Iris pigment epithelial cell (primary cell): ENCODE data around the gene ITGAE.
"Not testable (repeated sequence)": the region's sequence is repeated elsewhere in the genome, so short reads cannot be mapped to it uniquely, and the experiment has no call there.

ENCODE experiments used
- DNase-seq: peaks from one replicate; pipeline ENCODE4 v3.0.0-alpha.2; 2011; ENCODE audit warnings: low read depth

ITGAE gene

DNA sequence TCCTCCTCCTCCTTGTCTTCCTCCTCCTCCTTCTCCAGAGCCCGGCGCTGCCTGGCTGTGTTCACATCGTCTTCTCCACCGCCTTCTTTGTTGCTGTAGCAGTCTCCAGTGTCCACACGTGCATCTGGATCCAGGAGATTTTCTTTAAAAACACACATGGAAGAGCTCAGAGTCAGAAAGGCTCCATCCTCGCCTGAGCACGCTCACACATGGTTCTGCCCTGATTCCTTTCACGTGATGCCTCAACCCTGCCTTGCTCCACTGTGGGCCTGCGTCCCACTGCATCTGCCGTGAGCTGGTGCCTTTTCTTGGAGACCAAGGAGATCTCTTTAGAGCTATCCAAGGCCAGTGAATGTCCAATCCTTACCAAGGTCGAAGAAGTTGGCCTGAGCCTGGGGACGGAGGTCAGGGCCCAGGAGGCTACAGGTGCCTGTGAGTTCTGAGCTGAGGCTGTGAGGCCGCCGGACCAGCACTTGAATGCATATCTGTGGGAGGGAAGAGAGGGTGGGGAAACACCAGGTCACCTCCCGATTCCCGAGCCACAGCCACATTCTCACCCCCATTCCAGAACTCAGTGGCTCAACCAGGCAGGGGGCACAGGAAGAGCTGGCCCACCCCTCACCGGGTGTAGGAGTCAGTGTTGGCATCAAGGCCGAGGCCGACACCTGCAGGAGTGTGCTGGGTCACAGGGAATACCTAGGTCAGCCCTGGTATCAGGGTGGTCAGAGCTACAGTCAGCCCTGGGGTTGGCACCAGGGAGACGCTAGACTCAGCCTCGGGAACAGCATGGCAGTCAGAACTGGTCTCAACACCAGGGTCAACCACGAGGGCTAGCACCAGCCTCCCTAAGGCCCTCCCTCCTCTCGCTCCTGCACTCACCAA is 39.7 kb downstream of the ITGAE start:
- DNase-seq: no peak

DNA sequence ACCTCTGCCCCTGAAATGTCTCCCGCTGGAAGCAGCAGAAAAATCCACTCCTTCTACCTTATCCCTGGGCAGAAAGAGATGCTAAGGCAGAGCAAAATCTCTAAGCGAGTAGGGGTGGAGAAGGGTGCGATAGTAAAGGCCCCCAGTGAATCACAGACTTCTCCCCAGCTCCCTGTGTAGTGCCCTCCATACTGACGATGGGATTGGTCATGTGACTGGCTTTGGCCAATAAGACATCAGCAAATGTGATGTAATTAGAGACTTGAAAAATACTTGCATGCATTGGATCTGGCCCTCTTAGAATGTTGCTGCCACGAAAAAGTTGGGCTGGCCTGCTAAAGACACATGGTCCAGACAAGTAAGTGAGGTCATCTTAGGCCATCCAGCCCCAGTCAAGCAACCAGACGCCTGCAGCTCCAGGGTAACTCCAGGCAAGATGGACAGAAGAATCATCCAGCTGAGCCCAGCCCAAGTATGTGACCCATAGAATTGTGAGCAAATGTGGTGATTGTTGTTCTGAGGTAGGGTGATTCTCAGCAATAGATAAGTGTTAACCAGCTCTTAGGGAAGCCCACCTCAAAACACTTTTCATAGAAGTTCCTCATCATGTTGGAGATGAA is 41.3 kb downstream of the ITGAE start:
- no peak for DNase-seq

DNA sequence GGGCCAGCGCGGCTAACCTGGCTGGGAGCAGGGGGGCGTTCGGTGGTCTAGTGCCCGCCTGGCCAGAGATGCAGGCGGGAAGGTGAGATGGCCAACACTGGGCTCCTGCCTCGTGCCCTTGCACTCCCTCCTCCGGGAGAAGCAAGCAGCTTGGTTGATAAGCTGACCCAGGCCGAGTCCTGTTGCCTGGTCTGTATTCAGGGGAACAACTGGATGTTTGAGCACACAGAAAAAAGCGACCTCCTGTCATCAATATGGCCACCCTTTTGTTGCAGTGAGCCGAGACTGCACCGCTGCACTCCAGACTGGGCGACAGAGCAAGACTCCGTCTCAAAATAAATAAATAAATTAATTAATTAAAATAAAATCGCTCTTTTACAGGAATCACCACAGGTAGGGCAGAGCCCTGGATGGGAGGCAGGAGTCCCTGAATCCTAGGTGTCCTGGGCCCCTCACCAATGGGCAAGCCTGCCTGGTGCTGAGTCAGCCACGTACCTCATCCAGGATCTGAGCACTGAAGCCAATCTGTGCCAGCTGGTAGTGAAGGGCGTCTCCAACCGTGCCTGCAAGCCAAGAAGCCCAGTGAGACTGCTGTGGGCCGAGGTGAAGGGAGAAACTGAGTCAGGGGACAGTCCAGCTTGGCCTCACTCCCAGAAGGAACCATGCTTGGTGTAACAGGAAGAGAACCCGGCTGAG is 45.5 kb downstream of the ITGAE start:
- DNase-seq: no peak

DNA sequence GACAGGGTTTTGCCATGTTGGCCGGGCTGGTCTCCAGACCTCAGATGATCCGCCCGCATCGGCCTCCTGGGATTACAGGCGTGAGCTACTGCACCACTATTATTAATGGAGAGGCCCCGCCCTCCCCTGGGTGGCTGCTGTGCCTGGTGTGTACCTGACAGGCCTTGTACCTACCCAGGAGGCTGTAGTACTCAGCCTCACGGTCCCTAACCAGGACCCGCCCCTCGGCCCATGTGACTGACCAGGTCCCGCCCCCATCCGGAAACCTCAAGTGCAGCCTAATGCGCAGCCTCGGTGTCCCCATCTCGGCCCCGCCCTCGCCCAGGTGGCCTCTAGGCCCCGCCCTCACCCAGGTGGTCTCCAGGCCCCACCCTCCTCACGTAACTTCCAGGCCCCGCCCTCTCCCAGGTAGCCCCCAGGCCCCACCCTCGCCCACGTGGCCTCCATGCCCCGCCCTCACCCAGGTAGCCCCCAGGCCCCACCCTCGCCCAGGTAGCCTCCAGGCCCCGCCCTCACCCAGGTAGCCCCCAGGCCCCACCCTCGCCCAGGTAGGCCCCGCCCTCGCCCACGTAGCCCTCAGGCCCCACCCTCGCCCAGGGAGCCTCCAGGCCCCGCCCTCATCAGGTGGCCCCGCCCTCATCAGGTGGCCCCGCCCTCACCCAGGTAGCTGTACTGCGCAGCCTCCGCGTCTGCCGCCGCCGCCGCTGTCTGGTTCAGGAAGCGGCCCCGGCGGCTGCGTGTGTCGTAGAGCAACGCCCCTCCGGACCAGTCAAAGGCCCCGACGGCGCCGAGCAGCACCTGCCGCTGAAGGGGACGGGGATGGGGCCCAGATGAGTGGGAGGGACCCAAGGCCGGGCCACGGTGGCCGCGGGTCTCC is 46.3 kb downstream of the ITGAE start:
- no peak for DNase-seq

DNA sequence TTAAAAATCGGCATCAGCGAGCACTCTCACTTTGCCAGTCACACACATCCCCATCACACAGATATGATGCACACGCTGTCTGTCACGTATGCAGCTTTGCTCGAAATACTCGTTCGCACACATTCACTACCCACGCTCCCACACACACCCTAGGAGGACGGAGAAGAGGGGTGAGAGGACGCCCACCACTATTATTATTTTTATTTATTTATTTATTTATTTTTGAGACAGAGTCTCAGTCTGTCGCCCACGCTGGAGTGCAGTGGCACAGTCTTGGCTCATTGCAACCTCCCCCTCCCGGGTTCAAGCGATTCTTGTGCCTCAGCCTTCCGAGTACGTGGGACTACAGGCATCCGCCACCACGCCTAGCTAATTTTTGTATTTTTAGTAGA is 46.9 kb downstream of the ITGAE start:
- no peak for DNase-seq

DNA sequence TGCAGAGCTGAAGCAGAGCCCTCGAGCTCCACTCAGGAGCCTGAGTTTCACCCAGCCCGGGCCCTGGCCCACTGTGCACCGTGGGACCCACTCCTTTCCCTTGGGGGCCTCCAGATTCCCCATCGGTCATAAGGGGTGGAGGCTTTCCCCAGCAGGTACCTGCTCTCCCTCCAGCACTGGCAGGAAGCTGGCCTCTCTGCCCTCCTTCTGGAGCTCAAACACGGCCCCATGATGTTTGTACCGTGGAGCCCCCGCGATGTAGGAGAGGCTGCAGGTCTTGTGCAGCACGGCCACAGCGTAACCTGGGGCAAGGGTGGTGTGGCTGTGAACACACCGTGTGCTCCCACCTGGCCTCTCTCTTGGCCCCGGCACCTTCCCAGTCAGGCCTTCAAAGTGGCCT is 47.4 kb downstream of the ITGAE start:
- no peak for DNase-seq

DNA sequence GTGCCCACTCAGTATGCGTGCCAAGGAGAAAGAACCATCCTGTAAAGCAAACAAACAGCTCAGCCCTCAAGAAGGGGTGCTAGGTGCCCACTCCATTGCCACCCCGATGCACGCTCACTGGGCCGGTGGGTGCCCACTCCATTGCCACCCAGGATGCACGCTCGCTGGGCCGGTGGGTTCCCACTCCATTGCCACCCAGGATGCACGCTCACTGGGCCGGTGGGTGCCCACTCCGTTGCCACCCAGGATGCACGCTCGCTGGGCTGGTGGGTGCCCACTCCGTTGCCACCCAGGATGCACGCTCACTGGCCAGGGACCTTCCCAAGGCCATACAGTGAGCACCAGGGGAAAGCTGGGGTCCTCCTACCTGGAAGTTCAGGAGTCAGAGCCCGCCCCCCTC is 49.2 kb downstream of the ITGAE start:
- DNase-seq: no peak

DNA sequence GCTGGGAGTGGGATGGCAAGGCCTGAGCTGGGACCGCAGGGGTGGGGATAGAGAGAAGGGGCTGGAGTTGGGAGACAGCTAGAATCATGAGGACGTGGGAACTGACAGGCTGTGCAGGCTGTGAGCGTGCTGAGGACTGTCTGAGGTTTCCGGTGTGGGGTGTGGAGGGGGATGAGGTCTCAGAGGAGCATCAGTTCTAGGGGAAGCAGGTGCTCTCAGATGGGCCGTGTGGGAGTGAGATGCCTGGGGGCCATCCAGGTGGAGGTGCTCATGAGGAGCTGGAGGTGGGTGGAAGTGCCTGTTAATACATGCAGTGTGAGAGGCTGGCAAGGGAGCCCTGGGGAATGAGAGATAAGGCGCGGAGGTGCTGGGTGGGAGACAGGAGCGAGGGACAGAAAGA is 50.1 kb downstream of the ITGAE start:
- no peak for DNase-seq

DNA sequence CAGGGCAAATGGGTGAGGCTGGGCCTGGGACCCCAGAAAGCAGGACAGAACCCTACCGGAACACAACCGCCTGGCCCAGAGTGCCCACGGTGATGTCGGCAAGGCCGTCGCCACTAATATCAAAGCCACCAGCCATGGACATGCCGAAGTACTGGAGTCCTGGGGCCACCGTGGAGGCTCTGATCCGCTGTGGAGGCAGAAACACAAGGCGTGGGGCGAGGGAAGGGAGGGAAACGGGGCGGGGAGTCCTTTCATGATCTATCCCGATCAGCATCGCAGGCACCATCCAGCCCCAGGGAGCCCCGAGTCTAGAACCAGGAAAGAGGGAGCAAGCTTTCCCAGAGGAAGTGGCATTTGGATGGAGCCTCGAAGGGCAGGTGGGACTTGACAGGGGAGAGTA is 50.7 kb downstream of the ITGAE start:
- DNase-seq: no peak

DNA sequence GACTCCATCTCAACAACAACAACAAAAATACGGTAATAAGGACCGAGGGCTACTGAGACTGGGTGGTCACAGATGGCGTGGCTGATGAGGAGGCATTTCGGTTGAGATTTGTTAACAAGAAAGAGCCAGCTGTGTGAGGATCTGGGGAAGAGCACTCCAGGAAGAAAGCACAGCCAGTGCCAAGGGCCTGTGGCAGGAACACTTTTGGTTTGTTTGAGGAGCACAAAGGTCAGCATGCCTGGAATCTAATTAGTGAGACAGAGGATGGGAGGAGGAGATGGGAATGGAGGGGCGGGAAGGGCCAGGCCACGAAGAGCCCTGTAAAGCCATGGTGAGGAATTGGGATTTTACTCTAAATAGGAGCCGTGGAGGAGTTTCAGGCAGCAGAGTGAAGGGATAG is 52.4 kb downstream of the ITGAE start:
- DNase-seq: no peak

DNA sequence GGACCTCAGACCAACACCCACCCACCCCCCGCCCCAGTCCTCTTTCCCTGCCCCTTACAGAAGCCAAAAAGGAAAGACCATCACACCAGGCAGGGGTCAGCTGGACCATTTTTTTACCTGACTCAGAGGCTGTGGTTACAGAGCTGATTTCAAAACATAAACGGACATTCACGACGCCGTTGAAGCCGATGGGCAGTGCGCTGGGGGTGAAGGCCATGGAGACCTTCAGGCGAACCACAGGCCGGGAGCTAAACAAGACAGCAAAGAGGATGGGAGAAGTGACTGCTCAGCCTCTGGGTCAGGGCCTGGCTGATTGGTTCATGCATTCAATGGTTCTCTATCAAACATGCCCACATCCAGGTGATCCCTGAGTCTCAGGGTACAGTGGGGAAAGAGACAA is 53.2 kb downstream of the ITGAE start:
- DNase-seq: no peak

DNA sequence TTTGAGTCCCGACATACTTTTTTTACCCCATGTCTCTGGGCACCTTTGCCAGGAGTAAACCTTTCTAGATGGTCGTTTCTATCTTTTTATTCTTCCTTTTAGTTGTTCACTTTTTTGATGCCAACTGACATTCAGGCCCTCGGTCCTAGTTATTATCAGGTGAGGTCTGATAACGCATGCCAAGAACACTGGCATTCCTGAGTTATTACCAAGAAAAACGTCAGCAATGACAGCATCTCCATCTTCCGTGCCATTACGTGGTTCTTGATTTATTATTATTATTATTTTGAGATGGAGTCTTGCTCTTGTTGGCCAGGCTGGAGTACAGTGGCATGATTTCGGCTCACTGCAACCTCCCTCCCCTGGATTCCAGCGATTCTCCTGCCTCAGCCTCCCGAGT is 55.9 kb downstream of the ITGAE start:
- DNase-seq: no peak

DNA sequence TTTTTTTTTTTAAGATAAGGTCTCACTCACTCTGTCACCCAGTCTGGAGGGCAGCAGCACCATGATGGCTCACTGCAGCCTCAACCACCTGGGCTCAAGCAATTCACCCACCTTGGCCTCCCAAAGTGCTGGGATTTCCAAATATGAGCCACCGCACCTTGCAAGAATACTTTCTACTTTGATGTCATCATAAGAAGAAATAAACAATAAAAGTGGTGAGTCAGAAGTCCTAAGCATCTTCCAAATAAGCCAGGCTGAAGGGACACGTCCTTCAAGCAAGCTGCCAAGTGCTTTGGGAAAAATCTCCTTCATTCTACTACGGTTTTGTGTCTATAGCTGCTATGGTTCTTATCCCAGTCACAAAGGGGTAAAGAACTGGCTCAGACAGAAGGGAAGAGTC is 57.0 kb downstream of the ITGAE start:
- peak; percentile 61 for DNase-seq

DNA sequence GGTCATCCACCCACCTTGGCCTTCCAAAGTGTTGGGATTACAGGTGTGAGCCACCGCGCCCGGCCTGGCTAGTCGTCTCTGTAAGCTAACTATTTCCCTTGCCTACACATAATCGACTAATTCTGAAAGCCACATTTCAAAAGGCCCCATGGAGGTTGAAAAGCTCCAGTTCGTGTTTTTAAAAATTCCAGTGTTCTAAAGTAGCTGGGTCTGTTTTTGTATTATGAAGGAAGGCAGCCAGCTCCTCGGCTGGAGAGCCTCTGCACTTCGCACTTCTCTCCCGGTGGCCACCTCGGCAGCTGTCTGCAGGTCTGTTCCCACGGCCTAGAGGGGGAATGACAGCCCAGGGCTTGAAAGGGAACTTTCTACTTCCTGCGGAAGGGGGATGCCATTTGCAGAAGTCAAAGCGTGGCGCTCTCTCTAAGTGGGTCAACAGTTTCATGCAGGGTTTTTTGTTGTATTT is 60.3 kb downstream of the ITGAE start:
- no peak for DNase-seq

DNA sequence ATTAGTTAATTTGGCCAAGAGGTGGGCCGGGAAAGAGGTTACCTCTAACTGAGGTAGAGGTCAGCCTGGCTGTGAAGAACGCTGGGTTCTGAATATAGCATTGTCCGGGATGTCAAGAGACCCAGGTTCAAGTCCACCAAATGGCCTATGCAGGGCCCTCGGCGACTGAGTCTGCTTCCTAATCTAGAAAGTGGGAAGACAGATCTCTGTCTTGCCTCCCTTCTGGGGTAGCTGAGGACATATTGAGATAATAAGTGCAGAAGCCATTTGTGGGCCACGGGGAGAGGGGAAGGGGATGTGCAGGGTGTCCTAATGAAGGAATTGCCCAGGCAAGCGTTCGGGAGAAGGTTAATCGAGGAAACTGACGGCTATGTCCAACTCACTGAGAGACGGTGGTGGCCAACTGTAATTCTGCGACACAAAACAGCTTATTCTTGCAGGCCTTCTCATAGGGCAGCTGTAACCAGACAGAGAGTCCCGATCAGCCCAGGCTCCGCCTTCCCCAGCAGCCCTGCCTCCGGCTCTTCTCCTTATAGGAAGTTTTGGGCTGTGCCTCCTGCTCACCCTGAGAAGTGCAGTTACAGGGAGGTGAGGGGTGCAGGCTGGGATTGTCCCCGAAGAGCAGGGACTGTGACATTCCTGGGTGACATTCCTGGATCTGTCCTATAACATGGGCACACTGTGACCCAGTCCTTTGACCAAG is 61.4 kb downstream of the ITGAE start:
- DNase-seq: no peak

DNA sequence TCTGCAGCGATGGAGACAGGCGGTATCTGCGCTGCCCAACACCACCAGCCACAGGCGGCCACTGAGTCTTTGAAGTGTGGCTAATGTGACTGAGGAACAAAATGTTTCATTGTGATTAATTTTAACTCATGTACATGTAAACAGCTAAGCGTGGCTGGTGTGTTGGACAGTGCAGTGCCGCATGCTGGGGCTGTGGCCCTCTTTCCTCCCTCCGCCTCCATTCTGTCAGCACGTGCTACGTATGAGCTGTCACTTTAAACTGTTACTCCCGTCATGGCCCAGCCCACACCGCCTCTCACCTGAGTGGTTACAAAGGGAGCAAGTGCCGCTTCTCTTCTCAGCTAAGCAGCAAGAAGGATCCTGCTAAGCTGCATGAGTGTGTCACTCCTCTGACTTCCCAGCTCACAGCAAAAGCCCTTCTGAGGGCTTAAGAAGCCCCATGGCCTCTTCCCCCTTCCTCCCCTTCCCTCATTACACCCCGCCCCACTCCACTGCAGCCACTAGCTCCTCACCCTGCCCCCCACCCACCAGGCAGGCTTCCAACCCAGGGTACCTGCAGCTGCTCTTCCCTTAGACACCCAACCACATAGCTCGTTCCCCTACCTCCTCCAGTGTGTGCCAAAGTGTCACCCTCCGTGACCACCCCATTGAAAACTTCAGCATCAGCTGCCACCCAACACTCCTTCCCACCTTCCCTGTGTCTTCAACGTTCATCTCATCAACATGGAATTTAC is 62.3 kb downstream of the ITGAE start:
- DNase-seq: no peak

DNA sequence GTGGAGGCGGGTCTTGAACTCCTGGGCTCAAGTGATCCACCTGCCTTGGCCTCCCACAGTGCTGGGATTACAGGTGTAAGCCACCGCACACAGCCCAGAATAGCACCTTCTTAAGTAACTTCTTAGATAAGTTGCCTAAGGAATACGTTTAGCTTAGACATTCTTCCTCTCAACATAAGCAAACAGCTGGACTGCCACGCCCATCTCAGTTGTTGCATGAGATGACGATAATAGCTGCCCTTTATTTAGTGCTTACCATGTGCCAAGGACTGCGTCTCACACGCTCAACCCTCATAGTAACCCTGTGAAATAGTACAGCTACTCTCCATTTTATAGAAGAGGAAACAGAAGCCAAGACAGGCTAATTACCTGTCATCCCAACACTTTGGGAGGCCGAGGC is 65.5 kb downstream of the ITGAE start:
- DNase-seq: no peak

DNA sequence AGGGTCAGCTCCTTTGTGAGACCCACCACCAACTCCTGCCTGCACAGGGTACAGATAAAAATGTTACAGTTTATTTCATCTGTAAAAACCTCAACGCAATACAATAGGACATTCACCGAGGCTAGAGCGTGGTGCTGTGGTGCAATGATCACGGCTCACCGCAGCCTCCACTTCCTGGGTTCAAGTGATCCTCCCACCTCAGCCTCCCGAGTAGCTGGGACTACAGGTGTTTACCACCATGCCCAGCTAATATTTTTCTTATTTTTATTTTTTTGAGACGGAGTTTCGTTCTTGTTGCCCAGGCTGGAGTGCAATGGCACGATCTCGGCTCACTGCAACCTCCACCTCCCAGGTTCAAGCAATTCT is 66.1 kb downstream of the ITGAE start:
- DNase-seq: not testable (repeated sequence)

DNA sequence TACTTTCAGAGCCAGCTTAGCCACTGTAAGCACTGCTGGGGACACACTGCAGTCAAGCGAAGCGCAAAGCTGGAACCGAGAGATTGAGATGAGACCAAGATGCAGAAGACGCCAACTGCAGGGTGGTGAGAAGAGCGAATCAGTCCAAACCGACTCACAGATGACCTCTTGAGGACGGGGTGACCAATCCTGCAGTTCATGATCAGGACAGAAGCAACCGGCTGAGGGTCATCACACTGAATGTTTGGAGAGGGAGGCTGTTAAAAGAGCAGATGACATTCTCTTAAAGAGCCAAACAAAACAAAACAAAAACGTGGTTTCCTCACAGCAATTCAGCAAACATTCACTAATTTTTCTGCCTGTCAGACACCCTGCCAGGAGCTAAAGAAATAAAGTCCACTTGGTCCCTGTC is 68.8 kb downstream of the ITGAE start:
- peak; percentile 25 for DNase-seq

DNA sequence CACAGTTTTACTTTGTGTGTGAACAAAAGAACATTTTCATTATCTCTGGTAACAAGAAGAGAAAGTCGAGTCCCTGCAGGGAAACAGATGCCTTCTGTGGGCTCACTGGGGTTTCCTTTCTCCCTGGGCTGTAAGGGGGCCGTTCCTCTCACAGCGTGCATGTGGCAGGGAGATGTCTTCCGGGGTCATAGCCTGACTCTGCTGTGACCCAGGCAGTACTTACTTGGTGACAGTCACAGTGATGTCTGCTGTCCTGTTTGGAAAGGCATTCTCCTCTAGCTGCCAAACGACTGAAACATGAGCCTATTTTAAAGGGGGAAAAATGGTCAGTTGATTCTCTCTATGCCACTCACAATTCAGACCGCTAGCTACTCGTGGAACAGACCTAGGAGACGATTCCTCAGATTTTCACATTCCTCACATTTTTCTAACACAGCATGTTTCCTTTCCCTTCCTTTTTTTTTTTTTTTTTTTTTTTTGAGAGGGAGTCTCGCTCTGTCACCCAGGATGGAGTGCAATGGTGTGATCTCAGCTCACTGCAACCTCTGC is 70.0 kb downstream of the ITGAE start:
- peak; percentile 59 for DNase-seq

DNA sequence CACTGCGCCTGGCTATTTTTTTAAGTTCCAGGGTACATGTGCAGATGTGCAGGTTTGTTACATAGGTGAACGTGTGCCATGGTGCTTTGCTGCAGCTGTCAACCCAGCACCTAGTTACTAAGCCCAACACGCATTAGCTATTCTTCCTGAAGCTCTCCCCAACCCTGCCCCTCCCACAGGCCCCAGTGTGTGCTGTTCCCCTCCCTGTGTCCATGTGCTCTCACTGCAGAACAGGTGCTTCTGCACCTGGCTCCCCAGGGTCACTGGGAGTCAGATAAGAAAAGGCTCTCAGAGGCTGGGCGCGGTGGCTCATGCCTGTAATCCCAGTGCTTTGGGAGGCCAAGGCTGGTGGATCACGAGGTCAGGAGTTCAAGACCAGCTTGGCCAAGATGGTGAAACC is 71.1 kb downstream of the ITGAE start:
- DNase-seq: no peak
